Measurements from ENCODE around the gene EID2. TPM values are rescaled to one million over a fixed set of nuclear protein-coding genes. Genes with fewer than 3 reads are reported as not detected.
A peak's percentile ranks its signal among the peaks of the same experiment; 100 is the strongest.

EID2 gene
- total RNA-seq, 4 donors from 2014 or later, result 3.8 to 15.5 (median 8.6) TPM

GRCh38 chr19:39518458-39518857 lies 21.5 kb downstream of the EID2 start:
- DNase-seq, result no peak
- no peak overlapping the region for H3K4me3 ChIP-seq
- H3K27me3 ChIP-seq, result peaks cover 11 to 22% of the 10 kb centered on the region in 2 donors
- peaks cover 0 to 10% of the 10 kb centered on the region in 2 donors for H3K4me1 ChIP-seq
- TF ChIP-seq POLR2A (IDR thresholded peaks at IDR 0.05) (no peak), CTCF (IDR thresholded peaks at IDR 0.05) (no peak)
- no peaks in the 10 kb centered on the region for H3K36me3 ChIP-seq
- no peaks in the 10 kb centered on the region for H3K9me3 ChIP-seq
- intact Hi-C loops (cut with DNase I; ENCODE audit: low total_unique reads), result no loop called here
- no peak overlapping the region for H3K27ac ChIP-seq

GRCh38 chr19:39517432-39517831 lies 22.5 kb downstream of the EID2 start:
- H3K36me3 ChIP-seq, result no peaks in the 10 kb centered on the region
- H3K27me3 ChIP-seq, result peaks cover 11 to 27% of the 10 kb centered on the region in 2 donors
- no peaks in the 10 kb centered on the region for H3K9me3 ChIP-seq
- H3K4me1 ChIP-seq, result peaks cover 0 to 10% of the 10 kb centered on the region in 2 donors
- no peak overlapping the region for H3K4me3 ChIP-seq
- intact Hi-C loops (cut with DNase I; ENCODE audit: low total_unique reads), result no loop called here
- no peak overlapping the region for H3K27ac ChIP-seq
- no peak for DNase-seq
- TF ChIP-seq POLR2A (IDR thresholded peaks at IDR 0.05) (no peak), CTCF (IDR thresholded peaks at IDR 0.05) (no peak)

GRCh38 chr19:39516270-39516669 lies 23.7 kb downstream of the EID2 start:
- H3K4me1 ChIP-seq, result peaks cover 0 to 10% of the 10 kb centered on the region in 2 donors
- no peak for DNase-seq
- no peak overlapping the region for H3K4me3 ChIP-seq

GRCh38 chr19:39515551-39516191 lies 24.3 kb downstream of the EID2 start:
- Histone ChIP-seq H3K9me3 (no peaks in the 10 kb centered on the region), H3K4me1 (peaks cover 0 to 10% of the 10 kb centered on the region in 2 donors), H3K4me3 (peak overlapping the region; percentile 9 to 15), H3K36me3 (no peaks in the 10 kb centered on the region), H3K27me3 (peaks cover 11 to 28% of the 10 kb centered on the region in 2 donors), H3K27ac (no peak overlapping the region)
- intact Hi-C loops (cut with DNase I; ENCODE audit: low total_unique reads), result no loop called here
- TF ChIP-seq CTCF (IDR thresholded peaks at IDR 0.05) (no peak), POLR2A (IDR thresholded peaks at IDR 0.05) (no peak)
- DNase-seq, result no peak

More at GRCh38 chr19:39516270-39516669, 23.7 kb downstream of the EID2 start:
- H3K27me3 ChIP-seq, result peaks cover 11 to 28% of the 10 kb centered on the region in 2 donors
- TF ChIP-seq CTCF (IDR thresholded peaks at IDR 0.05) (no peak), POLR2A (IDR thresholded peaks at IDR 0.05) (no peak)
- H3K36me3 ChIP-seq, result no peaks in the 10 kb centered on the region
- H3K27ac ChIP-seq, result no peak overlapping the region
- intact Hi-C loops (cut with DNase I; ENCODE audit: low total_unique reads), result no loop called here
- no peaks in the 10 kb centered on the region for H3K9me3 ChIP-seq

GRCh38 chr19:39514840-39515550 lies 25.0 kb downstream of the EID2 start, which contains the start of gene SELENOV:
TSS of gene SELENOV (plus strand) at chr19:39515139. CDS start at chr19:39515213, 74 bp downstream.
- peak within 1 kb of the TSS; percentile 9 to 15 for H3K4me3 ChIP-seq
- TF ChIP-seq POLR2A (IDR thresholded peaks at IDR 0.05) (no peak), CTCF (IDR thresholded peaks at IDR 0.05) (no peak)
- H3K36me3 ChIP-seq, result no peaks in the 10 kb centered on the region
- peaks cover 11 to 28% of the 10 kb centered on the region in 2 donors for H3K27me3 ChIP-seq
- H3K4me1 ChIP-seq, result peaks cover 0 to 10% of the 10 kb centered on the region in 2 donors
- no peak within 1 kb of the TSS for H3K27ac ChIP-seq
- no peak for DNase-seq
- intact Hi-C loops (cut with DNase I; ENCODE audit: low total_unique reads), result no loop called here
- no peaks in the 10 kb centered on the region for H3K9me3 ChIP-seq
